Endothelial cell (in vitro differentiated cells): ENCODE results near the gene PTPN4. TPM values are rescaled to one million over a fixed set of nuclear protein-coding genes. Genes with fewer than 3 reads are reported as not detected.

ENCODE experiments used
- DNase-seq: peaks from one replicate; pipeline ENCODE4 v3.0.0; 2021; ENCODE audit warnings: low spot score
- H3K27ac Mint-ChIP-seq: one replicate; pipeline ENCODE4 v1.8.0; 2021; ENCODE audit warnings: mixed read lengths, inconsistent platforms; ENCODE audit not compliant: unreplicated experiment
- H3K27me3 Mint-ChIP-seq: one replicate; pipeline ENCODE4 v1.8.0; 2021; ENCODE audit warnings: mild to moderate bottlenecking, moderate library complexity, mixed read lengths, inconsistent platforms; ENCODE audit not compliant: unreplicated experiment
- H3K36me3 Mint-ChIP-seq: one replicate; pipeline ENCODE4 v1.8.0; 2021; ENCODE audit warnings: mild to moderate bottlenecking, low read depth, mixed read lengths, inconsistent platforms; ENCODE audit not compliant: unreplicated experiment
- H3K4me1 Mint-ChIP-seq: one replicate; pipeline ENCODE4 v1.8.0; 2021; ENCODE audit warnings: mild to moderate bottlenecking, mixed read lengths, inconsistent platforms; ENCODE audit not compliant: unreplicated experiment
- H3K4me3 Mint-ChIP-seq: one replicate; pipeline ENCODE4 v1.8.0; 2021; ENCODE audit warnings: mild to moderate bottlenecking, mixed read lengths, inconsistent platforms; ENCODE audit not compliant: unreplicated experiment
- H3K9me3 Mint-ChIP-seq: one replicate; pipeline ENCODE4 v1.8.0; 2021; ENCODE audit warnings: mixed read lengths, inconsistent platforms; ENCODE audit not compliant: unreplicated experiment
- total RNA-seq: library from RNA; stranded (reverse); fragmentation: NEBNext Ultra II Directional; extraction: Animal tissue kit (Norgen Biotek cat#: 25700); gene quantifications from one replicate; pipeline ENCODE4 v1.2.1, GENCODE V29; 2021; ENCODE audit not compliant: unreplicated experiment
- TF ChIP-seq, protein P1 (sequence below): fragments of 200-600 bp; sonication (generic); IDR thresholded peaks from one replicate; pipeline ENCODE4 v1.5.0; 2021; ENCODE audit warnings: antibody characterized with exemption; ENCODE audit not compliant: unreplicated experiment

The PTPN4 gene
- total RNA-seq, 1 donor from 2014 or later, result 51.0 TPM

DNA sequence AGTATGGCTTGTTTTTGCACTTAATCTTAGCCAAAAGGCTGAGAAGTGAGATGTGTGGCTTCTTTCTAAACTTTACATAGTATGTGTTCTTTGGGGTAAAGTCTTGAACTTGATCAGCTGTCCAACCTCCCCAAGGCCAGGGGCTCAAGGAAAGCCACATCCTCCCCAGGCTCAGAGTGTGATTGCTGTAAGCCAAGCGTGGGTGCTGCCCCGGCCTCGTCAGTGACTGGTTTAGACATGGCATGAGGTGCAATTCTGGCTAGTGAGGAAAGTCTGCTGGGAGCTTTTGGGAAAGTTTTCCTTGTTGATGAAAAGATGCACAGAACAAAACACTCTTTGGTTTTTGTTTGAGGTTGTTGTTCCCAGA lies 40.5 kb upstream of the PTPN4 start:
- Mint-ChIP-seq H3K27me3 (no peaks in the 10 kb centered on the region), H3K27ac (no peak overlapping the region), H3K4me1 (peaks cover 4% of the 10 kb centered on the region), H3K36me3 (peaks cover 13% of the 10 kb centered on the region), H3K4me3 (no peak overlapping the region), H3K9me3 (no peaks in the 10 kb centered on the region)
- TF ChIP-seq, protein P1, sequence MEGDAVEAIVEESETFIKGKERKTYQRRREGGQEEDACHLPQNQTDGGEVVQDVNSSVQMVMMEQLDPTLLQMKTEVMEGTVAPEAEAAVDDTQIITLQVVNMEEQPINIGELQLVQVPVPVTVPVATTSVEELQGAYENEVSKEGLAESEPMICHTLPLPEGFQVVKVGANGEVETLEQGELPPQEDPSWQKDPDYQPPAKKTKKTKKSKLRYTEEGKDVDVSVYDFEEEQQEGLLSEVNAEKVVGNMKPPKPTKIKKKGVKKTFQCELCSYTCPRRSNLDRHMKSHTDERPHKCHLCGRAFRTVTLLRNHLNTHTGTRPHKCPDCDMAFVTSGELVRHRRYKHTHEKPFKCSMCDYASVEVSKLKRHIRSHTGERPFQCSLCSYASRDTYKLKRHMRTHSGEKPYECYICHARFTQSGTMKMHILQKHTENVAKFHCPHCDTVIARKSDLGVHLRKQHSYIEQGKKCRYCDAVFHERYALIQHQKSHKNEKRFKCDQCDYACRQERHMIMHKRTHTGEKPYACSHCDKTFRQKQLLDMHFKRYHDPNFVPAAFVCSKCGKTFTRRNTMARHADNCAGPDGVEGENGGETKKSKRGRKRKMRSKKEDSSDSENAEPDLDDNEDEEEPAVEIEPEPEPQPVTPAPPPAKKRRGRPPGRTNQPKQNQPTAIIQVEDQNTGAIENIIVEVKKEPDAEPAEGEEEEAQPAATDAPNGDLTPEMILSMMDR, result no peak
- DNase-seq, result no peak

GRCh38 chr2:119721043-119721442 lies 38.7 kb upstream of the PTPN4 start:
- no peak overlapping the region for H3K4me3 Mint-ChIP-seq
- DNase-seq, result no peak
- peaks cover 4% of the 10 kb centered on the region for H3K4me1 Mint-ChIP-seq
- H3K9me3 Mint-ChIP-seq, result no peaks in the 10 kb centered on the region
- TF ChIP-seq, protein P1, result no peak
- H3K27ac Mint-ChIP-seq, result no peak overlapping the region
- H3K27me3 Mint-ChIP-seq, result no peaks in the 10 kb centered on the region
- H3K36me3 Mint-ChIP-seq, result peaks cover 10% of the 10 kb centered on the region

GRCh38 chr2:119721462-119721861 lies 38.3 kb upstream of the PTPN4 start:
- TF ChIP-seq, protein P1, result no peak
- H3K27me3 Mint-ChIP-seq, result no peaks in the 10 kb centered on the region
- H3K4me1 Mint-ChIP-seq, result peaks cover 4% of the 10 kb centered on the region
- H3K27ac Mint-ChIP-seq, result no peak overlapping the region
- peaks cover 10% of the 10 kb centered on the region for H3K36me3 Mint-ChIP-seq
- H3K4me3 Mint-ChIP-seq, result no peak overlapping the region
- no peak for DNase-seq
- H3K9me3 Mint-ChIP-seq, result no peaks in the 10 kb centered on the region

GRCh38 chr2:119721904-119722303 lies 37.8 kb upstream of the PTPN4 start:
- H3K4me3 Mint-ChIP-seq, result no peak overlapping the region
- DNase-seq, result no peak
- H3K9me3 Mint-ChIP-seq, result no peaks in the 10 kb centered on the region
- TF ChIP-seq, protein P1, result no peak
- H3K27ac Mint-ChIP-seq, result no peak overlapping the region
- H3K27me3 Mint-ChIP-seq, result no peaks in the 10 kb centered on the region
- peaks cover 10% of the 10 kb centered on the region for H3K36me3 Mint-ChIP-seq
- peaks cover 4% of the 10 kb centered on the region for H3K4me1 Mint-ChIP-seq

GRCh38 chr2:119723186-119723585 lies 36.5 kb upstream of the PTPN4 start:
- Mint-ChIP-seq H3K9me3 (no peaks in the 10 kb centered on the region), H3K4me3 (no peak overlapping the region), H3K4me1 (peaks cover 4% of the 10 kb centered on the region), H3K27ac (no peak overlapping the region), H3K36me3 (peaks cover 10% of the 10 kb centered on the region), H3K27me3 (no peaks in the 10 kb centered on the region)
- TF ChIP-seq, protein P1, result no peak
- no peak for DNase-seq
